WTC11 (cell line): Measurements from ENCODE around the gene PPP6R1. TPM values are rescaled to one million over a fixed set of nuclear protein-coding genes. Genes with fewer than 3 reads are reported as not detected.

Source experiments
- ATAC-seq: fragments of 200-7000 bp; cut with Tn5 transposase; 2 replicates; pipeline ENCODE4 v1.10.0; 2021; ENCODE audit warnings: mild to moderate bottlenecking, moderate library complexity
- CTCF ChIA-PET: fragments of 300-600 bp; sonication (Branson Sonifier 250); formaldehyde crosslinking; loops from one replicate; lab custom pipeline; 2021; ENCODE audit warnings: antibody characterized with exemption; lab: Charles Lee
- POLR2A ChIA-PET: fragments of 350-600 bp; sonication (Branson Sonifier 250); formaldehyde crosslinking; loops from one replicate; lab custom pipeline; 2021; ENCODE audit warnings: antibody characterized with exemption; lab: Charles Lee
- DNase-seq: peaks from one replicate; pipeline ENCODE4 v3.0.0; 2021; ENCODE audit warnings: low spot score
- H3K27ac Mint-ChIP-seq: 2 replicates; pipeline ENCODE4 v1.8.0; 2021; ENCODE audit warnings: mixed read lengths
- H3K27me3 Mint-ChIP-seq: 2 replicates; pipeline ENCODE4 v1.8.0; 2021; ENCODE audit warnings: low read depth, mild to moderate bottlenecking, moderate library complexity, mixed read lengths
- H3K36me3 Mint-ChIP-seq: 2 replicates; pipeline ENCODE4 v1.8.0; 2021; ENCODE audit warnings: mixed read lengths
- H3K4me1 Mint-ChIP-seq: 2 replicates; pipeline ENCODE4 v1.8.0; 2022; ENCODE audit warnings: mixed read lengths
- H3K4me3 Mint-ChIP-seq: 2 replicates; pipeline ENCODE4 v1.8.0; 2021; ENCODE audit warnings: mild to moderate bottlenecking, moderate library complexity, mixed read lengths
- H3K9me3 Mint-ChIP-seq: 2 replicates; pipeline ENCODE4 v1.8.0; 2021; ENCODE audit warnings: mixed read lengths
- ATF1 ChIP-seq: sonication (generic); formaldehyde crosslinking; IDR thresholded peaks from 2 replicates; pipeline ENCODE4 v1.8.1; 2023; ENCODE audit warnings: mild to moderate bottlenecking, moderate library complexity, missing genetic modification reagents
- MXD4 ChIP-seq: fragments of 250-450 bp; sonication (Bioruptor Pico); IDR thresholded peaks from 2 replicates; pipeline ENCODE4 v1.8.0; 2021; ENCODE audit warnings: mild to moderate bottlenecking, moderate library complexity, borderline replicate concordance
- NFE2L1 ChIP-seq: sonication (generic); formaldehyde crosslinking; IDR thresholded peaks from 2 replicates; pipeline ENCODE4 v1.8.1; 2023; ENCODE audit warnings: missing genetic modification reagents
- NR1H2 ChIP-seq: sonication (generic); formaldehyde crosslinking; IDR thresholded peaks from 2 replicates; pipeline ENCODE4 v1.9.0; 2021; ENCODE audit warnings: mild to moderate bottlenecking, moderate library complexity, missing genetic modification reagents
- NR2C2 ChIP-seq: sonication (generic); formaldehyde crosslinking; IDR thresholded peaks from 2 replicates; pipeline ENCODE4 v1.8.0; 2022; ENCODE audit warnings: mild to moderate bottlenecking, missing genetic modification reagents
- TEAD4 ChIP-seq: sonication (generic); formaldehyde crosslinking; IDR thresholded peaks from 2 replicates; pipeline ENCODE4 v1.8.0; 2022; ENCODE audit warnings: mild to moderate bottlenecking, missing genetic modification reagents
- ZNF232 ChIP-seq: sonication (generic); formaldehyde crosslinking; IDR thresholded peaks from 2 replicates; pipeline ENCODE4 v1.8.0; 2022; ENCODE audit warnings: mild to moderate bottlenecking, missing genetic modification reagents
- ZNF317 ChIP-seq: sonication (generic); formaldehyde crosslinking; IDR thresholded peaks from 2 replicates; pipeline ENCODE4 v1.8.1; 2023; ENCODE audit warnings: low read depth, mild to moderate bottlenecking, moderate library complexity, missing genetic modification reagents, borderline replicate concordance
- total RNA-seq: library from RNA; stranded (reverse); gene quantifications from 3 replicates; pipeline ENCODE4 v1.2.3, GENCODE V29; 2021
- TF ChIP-seq, protein P1 (sequence below): fragments of 250-450 bp; sonication (Bioruptor Pico); IDR thresholded peaks from 2 replicates; pipeline ENCODE4 v1.9.0; 2021; ENCODE audit warnings: mild to moderate bottlenecking, borderline replicate concordance
- TF ChIP-seq, protein P2 (sequence below): fragments of 250-450 bp; sonication (Bioruptor Pico); IDR thresholded peaks from 2 replicates; pipeline ENCODE4 v1.9.0; 2021; ENCODE audit warnings: mild to moderate bottlenecking
- TF ChIP-seq, protein P3 (sequence below): sonication (generic); formaldehyde crosslinking; conservative IDR thresholded peaks from 2 replicates; pipeline ENCODE4 v1.8.1; 2022; ENCODE audit warnings: mild to moderate bottlenecking, missing genetic modification reagents
- TF ChIP-seq, protein P4 (sequence below): sonication (generic); formaldehyde crosslinking; IDR thresholded peaks from 2 replicates; pipeline ENCODE4 v1.8.1; 2022; ENCODE audit warnings: mild to moderate bottlenecking, moderate library complexity, missing genetic modification reagents
- TF ChIP-seq, protein P5 (sequence below): fragments of 250-450 bp; sonication (Bioruptor Pico); IDR thresholded peaks from 2 replicates; pipeline ENCODE4 v1.9.0; 2021; ENCODE audit warnings: mild to moderate bottlenecking
- TF ChIP-seq, protein P6 (sequence below): sonication (generic); formaldehyde crosslinking; IDR thresholded peaks from 2 replicates; pipeline ENCODE4 v1.8.1; 2022; ENCODE audit warnings: low read depth, mild to moderate bottlenecking, moderate library complexity, missing genetic modification reagents, borderline replicate concordance
- TF ChIP-seq, protein P7 (sequence below): sonication (generic); formaldehyde crosslinking; IDR thresholded peaks from 2 replicates; pipeline ENCODE4 v1.8.1; 2023; ENCODE audit warnings: mild to moderate bottlenecking, missing genetic modification reagents, moderate library complexity

Gene PPP6R1
- total RNA-seq, 1 experiment from 2014 or later = 91.8 TPM

DNA sequence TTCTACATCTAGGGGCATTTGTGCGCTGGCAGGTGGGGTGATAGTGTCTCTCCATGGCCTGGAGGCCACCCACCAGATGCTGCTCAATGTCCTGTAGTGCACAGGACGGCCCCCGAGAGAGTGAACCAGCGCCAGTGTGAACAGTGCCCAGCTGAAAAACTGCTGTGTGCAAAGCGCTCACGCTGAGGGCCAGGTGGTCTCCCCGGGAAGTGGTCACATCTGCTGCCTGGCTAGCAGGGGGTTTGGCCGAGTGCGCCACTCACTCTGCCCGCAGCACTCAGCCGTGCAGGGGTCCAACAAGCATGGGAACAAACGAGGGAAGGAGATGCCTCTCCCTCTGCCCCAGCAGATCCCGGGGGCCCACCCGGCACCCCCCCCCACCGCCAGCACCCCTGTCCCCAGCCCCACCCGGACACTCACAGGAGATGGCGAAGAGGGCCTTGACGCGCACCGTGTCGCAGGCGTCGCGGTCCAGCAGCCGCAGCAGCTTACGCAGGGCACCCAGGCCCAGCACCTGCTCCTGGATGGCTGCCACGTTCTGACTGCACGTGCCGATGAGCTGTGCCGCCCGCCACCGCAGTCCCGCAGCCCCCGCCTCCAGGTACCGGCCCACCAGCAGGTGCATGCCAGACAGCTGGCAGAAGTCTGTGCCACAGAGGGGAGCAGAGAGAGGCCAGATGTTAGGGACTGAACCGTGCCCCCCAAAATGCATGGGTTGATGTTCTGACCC is 15.3 kb upstream of the PPP6R1 start:
- no peak for ATAC-seq
- no peaks in the 10 kb centered on the region for H3K9me3 Mint-ChIP-seq
- POLR2A ChIA-PET = no interaction called here

More for the DNA sequence above, 15.3 kb upstream of the PPP6R1 start:
- H3K4me3 Mint-ChIP-seq = no peak overlapping the region
- H3K36me3 Mint-ChIP-seq = peaks cover 8% of the 10 kb centered on the region
- peaks cover 2% of the 10 kb centered on the region for H3K4me1 Mint-ChIP-seq
- TF ChIP-seq ATF1 (CRISPR knock-in tag) (no peak), MXD4 (CRISPR knock-in tag) (no peak), TEAD4 (CRISPR knock-in tag) (no peak), NR1H2 (CRISPR knock-in tag) (no peak), NFE2L1 (CRISPR knock-in tag) (no peak), NR2C2 (CRISPR knock-in tag) (no peak), ZNF317 (no peak), ZNF232 (CRISPR knock-in tag) (no peak)
- TF ChIP-seq, protein P1, sequence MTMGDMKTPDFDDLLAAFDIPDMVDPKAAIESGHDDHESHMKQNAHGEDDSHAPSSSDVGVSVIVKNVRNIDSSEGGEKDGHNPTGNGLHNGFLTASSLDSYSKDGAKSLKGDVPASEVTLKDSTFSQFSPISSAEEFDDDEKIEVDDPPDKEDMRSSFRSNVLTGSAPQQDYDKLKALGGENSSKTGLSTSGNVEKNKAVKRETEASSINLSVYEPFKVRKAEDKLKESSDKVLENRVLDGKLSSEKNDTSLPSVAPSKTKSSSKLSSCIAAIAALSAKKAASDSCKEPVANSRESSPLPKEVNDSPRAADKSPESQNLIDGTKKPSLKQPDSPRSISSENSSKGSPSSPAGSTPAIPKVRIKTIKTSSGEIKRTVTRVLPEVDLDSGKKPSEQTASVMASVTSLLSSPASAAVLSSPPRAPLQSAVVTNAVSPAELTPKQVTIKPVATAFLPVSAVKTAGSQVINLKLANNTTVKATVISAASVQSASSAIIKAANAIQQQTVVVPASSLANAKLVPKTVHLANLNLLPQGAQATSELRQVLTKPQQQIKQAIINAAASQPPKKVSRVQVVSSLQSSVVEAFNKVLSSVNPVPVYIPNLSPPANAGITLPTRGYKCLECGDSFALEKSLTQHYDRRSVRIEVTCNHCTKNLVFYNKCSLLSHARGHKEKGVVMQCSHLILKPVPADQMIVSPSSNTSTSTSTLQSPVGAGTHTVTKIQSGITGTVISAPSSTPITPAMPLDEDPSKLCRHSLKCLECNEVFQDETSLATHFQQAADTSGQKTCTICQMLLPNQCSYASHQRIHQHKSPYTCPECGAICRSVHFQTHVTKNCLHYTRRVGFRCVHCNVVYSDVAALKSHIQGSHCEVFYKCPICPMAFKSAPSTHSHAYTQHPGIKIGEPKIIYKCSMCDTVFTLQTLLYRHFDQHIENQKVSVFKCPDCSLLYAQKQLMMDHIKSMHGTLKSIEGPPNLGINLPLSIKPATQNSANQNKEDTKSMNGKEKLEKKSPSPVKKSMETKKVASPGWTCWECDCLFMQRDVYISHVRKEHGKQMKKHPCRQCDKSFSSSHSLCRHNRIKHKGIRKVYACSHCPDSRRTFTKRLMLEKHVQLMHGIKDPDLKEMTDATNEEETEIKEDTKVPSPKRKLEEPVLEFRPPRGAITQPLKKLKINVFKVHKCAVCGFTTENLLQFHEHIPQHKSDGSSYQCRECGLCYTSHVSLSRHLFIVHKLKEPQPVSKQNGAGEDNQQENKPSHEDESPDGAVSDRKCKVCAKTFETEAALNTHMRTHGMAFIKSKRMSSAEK (CRISPR knock-in tag) = no peak
- TF ChIP-seq, protein P2, sequence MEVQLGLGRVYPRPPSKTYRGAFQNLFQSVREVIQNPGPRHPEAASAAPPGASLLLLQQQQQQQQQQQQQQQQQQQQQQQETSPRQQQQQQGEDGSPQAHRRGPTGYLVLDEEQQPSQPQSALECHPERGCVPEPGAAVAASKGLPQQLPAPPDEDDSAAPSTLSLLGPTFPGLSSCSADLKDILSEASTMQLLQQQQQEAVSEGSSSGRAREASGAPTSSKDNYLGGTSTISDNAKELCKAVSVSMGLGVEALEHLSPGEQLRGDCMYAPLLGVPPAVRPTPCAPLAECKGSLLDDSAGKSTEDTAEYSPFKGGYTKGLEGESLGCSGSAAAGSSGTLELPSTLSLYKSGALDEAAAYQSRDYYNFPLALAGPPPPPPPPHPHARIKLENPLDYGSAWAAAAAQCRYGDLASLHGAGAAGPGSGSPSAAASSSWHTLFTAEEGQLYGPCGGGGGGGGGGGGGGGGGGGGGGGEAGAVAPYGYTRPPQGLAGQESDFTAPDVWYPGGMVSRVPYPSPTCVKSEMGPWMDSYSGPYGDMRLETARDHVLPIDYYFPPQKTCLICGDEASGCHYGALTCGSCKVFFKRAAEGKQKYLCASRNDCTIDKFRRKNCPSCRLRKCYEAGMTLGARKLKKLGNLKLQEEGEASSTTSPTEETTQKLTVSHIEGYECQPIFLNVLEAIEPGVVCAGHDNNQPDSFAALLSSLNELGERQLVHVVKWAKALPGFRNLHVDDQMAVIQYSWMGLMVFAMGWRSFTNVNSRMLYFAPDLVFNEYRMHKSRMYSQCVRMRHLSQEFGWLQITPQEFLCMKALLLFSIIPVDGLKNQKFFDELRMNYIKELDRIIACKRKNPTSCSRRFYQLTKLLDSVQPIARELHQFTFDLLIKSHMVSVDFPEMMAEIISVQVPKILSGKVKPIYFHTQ (CRISPR knock-in tag) = no peak
- TF ChIP-seq, protein P3, sequence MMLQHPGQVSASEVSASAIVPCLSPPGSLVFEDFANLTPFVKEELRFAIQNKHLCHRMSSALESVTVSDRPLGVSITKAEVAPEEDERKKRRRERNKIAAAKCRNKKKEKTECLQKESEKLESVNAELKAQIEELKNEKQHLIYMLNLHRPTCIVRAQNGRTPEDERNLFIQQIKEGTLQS (CRISPR knock-in tag) = no peak
- TF ChIP-seq, protein P4, sequence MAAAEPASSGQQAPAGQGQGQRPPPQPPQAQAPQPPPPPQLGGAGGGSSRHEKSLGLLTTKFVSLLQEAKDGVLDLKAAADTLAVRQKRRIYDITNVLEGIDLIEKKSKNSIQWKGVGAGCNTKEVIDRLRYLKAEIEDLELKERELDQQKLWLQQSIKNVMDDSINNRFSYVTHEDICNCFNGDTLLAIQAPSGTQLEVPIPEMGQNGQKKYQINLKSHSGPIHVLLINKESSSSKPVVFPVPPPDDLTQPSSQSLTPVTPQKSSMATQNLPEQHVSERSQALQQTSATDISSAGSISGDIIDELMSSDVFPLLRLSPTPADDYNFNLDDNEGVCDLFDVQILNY = no peak
- TF ChIP-seq, protein P5, sequence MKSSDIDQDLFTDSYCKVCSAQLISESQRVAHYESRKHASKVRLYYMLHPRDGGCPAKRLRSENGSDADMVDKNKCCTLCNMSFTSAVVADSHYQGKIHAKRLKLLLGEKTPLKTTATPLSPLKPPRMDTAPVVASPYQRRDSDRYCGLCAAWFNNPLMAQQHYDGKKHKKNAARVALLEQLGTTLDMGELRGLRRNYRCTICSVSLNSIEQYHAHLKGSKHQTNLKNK = no peak
- TF ChIP-seq, protein P6, sequence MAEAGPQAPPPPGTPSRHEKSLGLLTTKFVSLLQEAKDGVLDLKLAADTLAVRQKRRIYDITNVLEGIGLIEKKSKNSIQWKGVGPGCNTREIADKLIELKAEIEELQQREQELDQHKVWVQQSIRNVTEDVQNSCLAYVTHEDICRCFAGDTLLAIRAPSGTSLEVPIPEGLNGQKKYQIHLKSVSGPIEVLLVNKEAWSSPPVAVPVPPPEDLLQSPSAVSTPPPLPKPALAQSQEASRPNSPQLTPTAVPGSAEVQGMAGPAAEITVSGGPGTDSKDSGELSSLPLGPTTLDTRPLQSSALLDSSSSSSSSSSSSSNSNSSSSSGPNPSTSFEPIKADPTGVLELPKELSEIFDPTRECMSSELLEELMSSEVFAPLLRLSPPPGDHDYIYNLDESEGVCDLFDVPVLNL (CRISPR knock-in tag) = no peak
- TF ChIP-seq, protein P7, sequence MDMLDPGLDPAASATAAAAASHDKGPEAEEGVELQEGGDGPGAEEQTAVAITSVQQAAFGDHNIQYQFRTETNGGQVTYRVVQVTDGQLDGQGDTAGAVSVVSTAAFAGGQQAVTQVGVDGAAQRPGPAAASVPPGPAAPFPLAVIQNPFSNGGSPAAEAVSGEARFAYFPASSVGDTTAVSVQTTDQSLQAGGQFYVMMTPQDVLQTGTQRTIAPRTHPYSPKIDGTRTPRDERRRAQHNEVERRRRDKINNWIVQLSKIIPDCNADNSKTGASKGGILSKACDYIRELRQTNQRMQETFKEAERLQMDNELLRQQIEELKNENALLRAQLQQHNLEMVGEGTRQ (CRISPR knock-in tag) = no peak
- TF ChIP-seq, all 79 proteins: peak for 0
- CTCF ChIA-PET = no interaction called here
- DNase-seq = no peak
- Mint-ChIP-seq H3K27ac (no peak overlapping the region), H3K27me3 (no peaks in the 10 kb centered on the region)
